ENCODE measurements around the gene TRABD.

Gene TRABD

GRCh38 chr22:50245214-50246072 is 59.7 kb downstream of the TRABD start:
- FAIRE-seq = no peak

DNA sequence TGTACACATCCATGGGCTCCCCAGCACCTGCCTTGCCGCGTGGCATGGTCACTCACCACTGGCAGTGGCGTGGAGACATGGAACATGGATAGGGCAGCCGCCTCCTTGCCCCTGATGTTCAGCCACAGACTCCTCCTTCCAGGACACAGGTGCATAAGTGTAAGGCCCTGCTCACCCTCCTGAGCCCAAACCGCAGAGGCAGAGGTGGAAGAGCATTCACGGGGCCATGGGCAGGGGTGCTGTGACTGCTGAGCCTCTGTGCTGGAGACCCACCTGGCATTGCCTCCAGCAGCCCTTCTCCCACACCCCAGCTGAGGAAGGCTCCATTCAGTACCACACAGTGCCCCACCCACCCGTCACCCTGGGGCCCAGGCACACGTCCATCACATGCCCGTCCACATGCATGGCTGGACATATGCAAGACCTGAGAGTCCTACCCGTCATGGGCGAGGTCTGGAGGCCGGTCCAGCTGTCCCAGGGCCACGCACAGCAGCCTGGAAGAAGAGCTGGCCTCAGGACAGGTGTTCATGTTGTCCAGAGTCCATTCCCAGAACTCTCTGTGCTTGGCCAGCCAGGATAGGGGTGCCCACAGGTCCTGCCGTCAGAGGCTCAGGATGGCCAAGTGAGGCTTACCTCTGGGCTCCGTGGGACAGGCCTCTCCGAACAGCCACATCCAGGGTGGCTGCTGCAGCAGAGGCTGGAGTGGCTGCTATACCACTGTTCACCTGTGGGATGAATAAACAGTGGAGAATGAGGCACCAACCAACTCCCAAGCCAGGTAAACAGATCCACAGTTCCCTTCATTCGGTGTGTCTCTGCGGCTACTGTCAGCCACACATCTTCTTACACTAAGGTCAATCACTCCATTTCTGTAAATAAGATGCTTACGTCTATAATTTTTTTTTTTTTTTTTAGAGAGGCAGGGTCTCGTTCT is 60.8 kb downstream of the TRABD start:
- FAIRE-seq = no peak

DNA sequence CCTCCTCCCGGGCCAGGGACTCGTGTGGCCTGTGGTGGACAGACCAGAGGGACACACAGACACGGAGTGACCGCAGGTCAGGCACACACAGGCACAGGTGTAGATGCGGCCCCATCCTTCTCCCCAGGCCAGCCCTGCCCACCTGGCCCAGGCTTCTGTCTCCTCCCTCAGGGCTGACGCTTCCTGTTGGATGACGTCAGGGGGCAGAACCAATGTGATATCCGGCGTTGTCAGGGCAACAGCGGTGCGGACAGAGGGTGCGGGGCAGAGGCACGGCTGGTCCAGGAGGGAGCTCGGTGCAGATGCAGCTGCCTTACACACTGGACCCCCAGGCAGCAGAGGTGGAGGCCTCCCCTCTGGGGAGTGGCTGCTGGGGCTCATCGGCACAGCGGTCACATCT is 62.0 kb downstream of the TRABD start:
- no peak for FAIRE-seq

- FAIRE-seq = no peak
Measured at GRCh38 chr22:50248196-50249081, 62.7 kb downstream of the TRABD start.
